ENCODE results near the gene LMOD1.

LMOD1 gene

DNA sequence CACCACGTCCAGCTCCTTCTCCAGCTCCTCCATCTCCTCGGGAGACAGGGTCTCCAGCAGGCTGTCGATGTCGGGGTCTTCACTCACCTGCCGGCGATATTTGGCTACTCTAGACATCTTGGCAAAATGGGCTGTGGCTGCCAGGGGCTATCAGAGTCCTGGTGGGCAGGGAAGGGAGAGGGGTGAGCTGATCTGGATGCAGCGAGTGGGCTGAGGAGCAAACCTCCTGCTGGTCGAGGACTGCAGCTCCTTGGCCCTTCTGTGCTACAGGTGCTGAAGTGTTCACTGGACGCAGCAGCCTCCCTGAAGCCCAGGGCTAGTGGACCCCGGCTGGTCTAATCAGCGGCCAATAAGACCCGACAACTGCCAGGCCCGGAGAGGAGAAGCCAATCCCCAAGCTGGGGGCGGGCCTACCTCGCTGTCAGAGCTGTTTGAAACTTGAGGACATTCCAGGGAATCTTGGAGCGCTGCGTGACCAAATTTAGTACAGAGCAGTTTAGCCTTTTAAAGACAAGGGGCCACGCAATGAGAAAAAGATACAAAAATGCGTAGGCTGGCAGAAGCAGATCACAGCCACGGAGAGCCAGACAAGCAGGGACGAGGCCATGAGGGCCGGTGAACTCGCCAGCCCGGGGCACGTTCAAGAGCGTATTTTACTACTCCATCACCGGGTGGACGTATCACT lies at the start of gene LMOD1:
TSS of gene LMOD1 (minus strand) at position 325 of the 685 bp plus-strand sequence. CDS start at position 117, 208 bp downstream.
- ATAC-seq = peak; percentile 99
- TF ChIP-seq TSHZ2 (CRISPR knock-in tag; IDR thresholded peaks at IDR 0.05) (no peak), ZC3H10 (CRISPR knock-in tag; IDR thresholded peaks at IDR 0.05) (no peak), SNAI2 (CRISPR knock-in tag; IDR thresholded peaks at IDR 0.05) (no peak), CREB5 (CRISPR knock-in tag; IDR thresholded peaks at IDR 0.05; ENCODE audit: low read depth) (no peak), ZNF565 (CRISPR knock-in tag; conservative IDR thresholded peaks at IDR 0.05; ENCODE audit: low read depth) (no peak), OSR1 (CRISPR knock-in tag; IDR thresholded peaks at IDR 0.05) (no peak), ARNTL (CRISPR knock-in tag; IDR thresholded peaks at IDR 0.05; ENCODE audit: borderline replicate concordance, low read depth) (no peak), GLIS3 (CRISPR knock-in tag; IDR thresholded peaks at IDR 0.05) (no peak), PPARA (CRISPR knock-in tag; IDR thresholded peaks at IDR 0.05; ENCODE audit: borderline replicate concordance) (no peak), TCF4 (CRISPR knock-in tag; IDR thresholded peaks at IDR 0.05; ENCODE audit: borderline replicate concordance) (no peak), ZNF8 (CRISPR knock-in tag; IDR thresholded peaks at IDR 0.05) (no peak), ZNF70 (CRISPR knock-in tag; IDR thresholded peaks at IDR 0.05) (no peak), TOX (CRISPR knock-in tag; IDR thresholded peaks at IDR 0.05; ENCODE audit: borderline replicate concordance) (no peak)
- TF ChIP-seq, protein P1, sequence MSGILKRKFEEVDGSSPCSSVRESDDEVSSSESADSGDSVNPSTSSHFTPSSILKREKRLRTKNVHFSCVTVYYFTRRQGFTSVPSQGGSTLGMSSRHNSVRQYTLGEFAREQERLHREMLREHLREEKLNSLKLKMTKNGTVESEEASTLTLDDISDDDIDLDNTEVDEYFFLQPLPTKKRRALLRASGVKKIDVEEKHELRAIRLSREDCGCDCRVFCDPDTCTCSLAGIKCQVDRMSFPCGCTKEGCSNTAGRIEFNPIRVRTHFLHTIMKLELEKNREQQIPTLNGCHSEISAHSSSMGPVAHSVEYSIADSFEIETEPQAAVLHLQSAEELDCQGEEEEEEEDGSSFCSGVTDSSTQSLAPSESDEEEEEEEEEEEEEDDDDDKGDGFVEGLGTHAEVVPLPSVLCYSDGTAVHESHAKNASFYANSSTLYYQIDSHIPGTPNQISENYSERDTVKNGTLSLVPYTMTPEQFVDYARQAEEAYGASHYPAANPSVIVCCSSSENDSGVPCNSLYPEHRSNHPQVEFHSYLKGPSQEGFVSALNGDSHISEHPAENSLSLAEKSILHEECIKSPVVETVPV (CRISPR knock-in tag; IDR thresholded peaks at IDR 0.05) = no peak
- TF ChIP-seq, protein P2, sequence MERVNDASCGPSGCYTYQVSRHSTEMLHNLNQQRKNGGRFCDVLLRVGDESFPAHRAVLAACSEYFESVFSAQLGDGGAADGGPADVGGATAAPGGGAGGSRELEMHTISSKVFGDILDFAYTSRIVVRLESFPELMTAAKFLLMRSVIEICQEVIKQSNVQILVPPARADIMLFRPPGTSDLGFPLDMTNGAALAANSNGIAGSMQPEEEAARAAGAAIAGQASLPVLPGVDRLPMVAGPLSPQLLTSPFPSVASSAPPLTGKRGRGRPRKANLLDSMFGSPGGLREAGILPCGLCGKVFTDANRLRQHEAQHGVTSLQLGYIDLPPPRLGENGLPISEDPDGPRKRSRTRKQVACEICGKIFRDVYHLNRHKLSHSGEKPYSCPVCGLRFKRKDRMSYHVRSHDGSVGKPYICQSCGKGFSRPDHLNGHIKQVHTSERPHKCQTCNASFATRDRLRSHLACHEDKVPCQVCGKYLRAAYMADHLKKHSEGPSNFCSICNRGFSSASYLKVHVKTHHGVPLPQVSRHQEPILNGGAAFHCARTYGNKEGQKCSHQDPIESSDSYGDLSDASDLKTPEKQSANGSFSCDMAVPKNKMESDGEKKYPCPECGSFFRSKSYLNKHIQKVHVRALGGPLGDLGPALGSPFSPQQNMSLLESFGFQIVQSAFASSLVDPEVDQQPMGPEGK (CRISPR knock-in tag; IDR thresholded peaks at IDR 0.05; ENCODE audit: borderline replicate concordance) = no peak

DNA sequence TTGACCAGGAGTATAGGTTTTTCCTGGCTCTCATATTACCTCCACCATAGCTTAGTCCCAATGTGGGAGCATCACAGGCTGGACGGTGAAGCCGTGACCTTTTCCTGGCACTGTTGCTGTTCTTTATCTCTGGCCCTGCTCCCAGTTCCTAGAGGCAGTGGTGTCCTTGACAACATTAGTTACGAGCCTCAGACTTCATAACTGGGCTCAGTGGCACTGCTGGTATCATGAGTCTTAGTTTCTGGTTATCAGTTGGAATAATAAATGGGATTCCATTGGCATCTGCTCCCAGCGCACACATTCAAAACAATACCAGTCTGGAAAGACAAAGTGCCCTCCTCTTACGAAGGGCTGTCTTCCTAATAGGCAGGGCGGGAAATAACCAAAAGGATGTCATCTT lies 44.1 kb upstream of the LMOD1 start:
- ATAC-seq = peak; percentile 21; the same call in 1 of the 3 replicates
- no peak for TF ChIP-seq OSR1 (CRISPR knock-in tag; IDR thresholded peaks at IDR 0.05)
- peak; percentile 57; the same call in 1 of the 2 replicates for TF ChIP-seq TSHZ2 (CRISPR knock-in tag; IDR thresholded peaks at IDR 0.05)

DNA sequence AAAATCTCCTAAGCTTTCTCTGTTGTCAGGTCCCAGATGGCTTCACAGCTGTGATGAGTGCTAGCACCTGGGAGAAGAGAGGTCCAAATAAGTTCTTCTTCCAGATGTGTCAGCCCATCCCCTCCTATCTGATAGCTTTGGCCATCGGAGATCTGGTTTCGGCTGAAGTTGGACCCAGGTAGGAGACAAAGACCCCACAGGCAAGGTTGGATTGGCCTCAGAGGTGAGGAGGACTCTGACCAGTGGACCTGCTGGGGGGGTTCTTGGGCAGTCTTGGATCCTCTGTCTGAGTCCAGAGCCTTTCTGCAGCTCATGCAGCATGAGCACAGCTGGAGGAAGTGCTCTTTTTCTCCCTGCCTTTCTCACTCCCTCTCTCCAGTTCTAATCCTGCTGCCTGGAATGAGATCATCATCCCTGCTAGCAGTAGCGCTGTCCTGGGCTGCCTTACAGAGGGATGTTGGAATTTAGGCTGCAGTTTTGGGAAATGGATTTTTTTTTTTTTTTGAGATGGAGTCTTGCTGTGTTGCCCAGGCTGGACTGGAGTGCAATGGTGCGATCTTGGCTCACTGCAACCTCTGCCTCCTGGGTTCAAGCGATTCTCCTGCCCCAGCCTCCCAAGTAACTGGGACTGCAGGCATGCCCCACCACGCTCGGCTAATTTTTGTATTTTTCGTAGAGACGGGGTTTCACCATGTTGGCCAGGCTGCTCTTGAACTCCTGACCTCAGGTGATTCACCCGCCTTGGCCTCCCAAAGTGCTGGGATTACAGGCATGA lies 43.2 kb upstream of the LMOD1 start:
- ATAC-seq = no peak
- TF ChIP-seq CSDC2 (CRISPR knock-in tag; IDR thresholded peaks at IDR 0.05) (no peak), ZNF8 (CRISPR knock-in tag; IDR thresholded peaks at IDR 0.05) (no peak), TCF4 (CRISPR knock-in tag; IDR thresholded peaks at IDR 0.05; ENCODE audit: borderline replicate concordance) (no peak), TOX (CRISPR knock-in tag; IDR thresholded peaks at IDR 0.05; ENCODE audit: borderline replicate concordance) (no peak), ARNTL (CRISPR knock-in tag; IDR thresholded peaks at IDR 0.05; ENCODE audit: borderline replicate concordance, low read depth) (no peak), TSHZ2 (CRISPR knock-in tag; IDR thresholded peaks at IDR 0.05) (no peak), GLIS3 (CRISPR knock-in tag; IDR thresholded peaks at IDR 0.05) (no peak)
- TF ChIP-seq, protein P1 (CRISPR knock-in tag; IDR thresholded peaks at IDR 0.05) = no peak
